Stimulated activated CD4-positive, alpha-beta T cell treated with anti-CD3 and anti-CD28 coated beads, Interleukin-15, amount 100 ng/mL, for 1 hour (primary cell): ENCODE results near the gene TEAD1.

Source experiments
- DNase-seq, 2 donors: peaks; one replicate each; pipeline ENCODE4 v3.0.0-alpha.2; 2020; ENCODE audit warnings: low read depth in 1 of 2, low spot score in 1 of 2

Gene TEAD1

DNA sequence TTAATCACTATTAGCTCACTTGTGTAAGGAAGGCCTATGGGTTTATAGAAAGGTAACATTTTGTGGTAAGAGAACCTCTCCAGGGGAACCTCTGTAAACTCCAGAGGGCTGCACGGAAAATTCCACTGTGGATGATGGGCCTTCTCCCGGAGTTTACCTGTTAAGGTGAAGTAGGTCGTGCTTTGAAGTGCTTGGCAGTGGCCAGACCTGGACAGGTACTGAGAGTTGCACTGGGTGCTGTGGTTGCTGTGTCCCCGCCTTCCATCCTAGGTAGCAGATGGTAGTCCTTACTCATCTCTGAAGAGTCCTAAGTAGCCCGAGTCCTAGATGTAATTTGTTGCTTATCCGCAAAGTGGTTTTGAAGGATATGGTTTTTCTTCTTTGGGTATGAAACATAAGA lies 133.4 kb downstream of the TEAD1 start:
- no peak for DNase-seq

DNA sequence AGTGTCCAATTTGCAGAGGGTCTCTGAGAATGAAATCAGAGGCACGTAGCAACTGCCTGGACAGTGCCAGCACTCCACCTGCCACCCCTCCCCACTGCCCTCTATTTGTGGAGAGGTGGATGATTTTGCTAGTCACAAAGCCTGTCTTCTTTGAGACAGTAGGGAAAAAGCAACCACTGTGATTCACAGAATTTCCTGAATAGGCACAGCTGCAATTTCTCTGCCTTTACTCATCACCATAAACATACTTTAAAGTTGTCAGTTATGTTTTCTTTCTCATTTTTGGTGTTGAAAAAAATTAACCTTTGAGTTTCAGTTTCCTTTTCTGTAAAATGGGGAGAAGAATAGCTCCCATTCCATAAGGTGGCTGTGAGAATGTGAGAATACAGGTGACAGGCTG lies 134.3 kb downstream of the TEAD1 start:
- DNase-seq = no peak

DNA sequence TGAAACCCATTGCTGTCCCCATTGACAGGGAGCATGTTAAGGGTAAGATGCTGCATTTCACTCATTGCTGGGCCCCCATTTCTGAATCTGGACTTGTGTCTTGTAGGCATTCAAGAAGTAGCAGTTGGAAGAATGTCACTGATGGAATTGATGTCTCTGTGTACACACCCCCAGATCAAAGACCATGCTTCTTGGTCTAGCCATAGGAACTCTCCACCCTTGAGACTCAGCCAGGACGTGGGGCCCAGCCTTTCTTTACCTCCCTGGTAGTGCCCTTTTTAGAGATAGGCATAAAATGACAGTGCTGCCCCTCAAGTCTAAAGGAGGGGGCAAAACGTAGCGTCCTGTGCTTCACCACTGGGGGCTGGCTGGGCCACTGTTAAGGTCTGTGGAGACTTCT lies 135.1 kb downstream of the TEAD1 start:
- no peak for DNase-seq

DNA sequence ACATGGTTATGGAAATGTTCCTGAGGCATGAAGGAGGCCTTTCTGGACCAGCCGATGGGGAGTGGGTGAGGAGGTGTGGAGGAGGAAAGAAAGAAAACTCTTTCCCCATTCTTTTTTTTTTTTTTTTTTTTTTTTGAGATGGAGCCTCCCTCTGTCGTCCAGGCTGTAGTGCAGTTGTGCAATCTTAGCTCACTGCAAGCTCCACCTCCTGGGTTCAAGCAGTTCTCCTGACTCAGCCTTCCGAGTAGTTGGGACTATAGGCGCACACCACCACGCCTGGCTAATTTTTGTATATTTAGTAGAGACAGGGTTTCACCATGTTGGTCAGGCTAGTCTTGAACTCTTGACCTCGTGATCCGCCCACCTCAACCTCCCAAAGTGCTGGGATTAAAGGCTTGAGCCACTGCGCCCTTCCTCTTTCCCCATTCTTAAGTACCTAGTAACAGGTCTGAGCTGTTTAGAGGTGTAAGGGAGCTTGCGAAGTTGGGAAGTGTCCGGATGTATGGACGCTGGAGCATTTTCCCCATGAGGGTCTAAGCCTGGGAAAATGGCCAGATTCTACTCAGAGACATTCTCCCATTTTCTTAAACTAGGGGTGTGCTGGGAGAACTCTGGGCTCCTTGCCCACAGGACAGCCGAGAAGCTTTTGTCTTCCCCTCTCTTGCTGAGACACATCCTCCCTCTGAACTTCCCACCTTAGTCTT lies 135.8 kb downstream of the TEAD1 start:
- no peak for DNase-seq

GRCh38 chr11:12810568-12810894 lies 136.3 kb downstream of the TEAD1 start:
- no peak for DNase-seq

- no peak for DNase-seq
These were observed 137.6 kb downstream of the TEAD1 start for GRCh38 chr11:12811861-12812260.

GRCh38 chr11:12812849-12813248 lies 138.6 kb downstream of the TEAD1 start:
- DNase-seq = no peak

GRCh38 chr11:12813371-12814225 lies 139.4 kb downstream of the TEAD1 start:
- DNase-seq = no peak

DNA sequence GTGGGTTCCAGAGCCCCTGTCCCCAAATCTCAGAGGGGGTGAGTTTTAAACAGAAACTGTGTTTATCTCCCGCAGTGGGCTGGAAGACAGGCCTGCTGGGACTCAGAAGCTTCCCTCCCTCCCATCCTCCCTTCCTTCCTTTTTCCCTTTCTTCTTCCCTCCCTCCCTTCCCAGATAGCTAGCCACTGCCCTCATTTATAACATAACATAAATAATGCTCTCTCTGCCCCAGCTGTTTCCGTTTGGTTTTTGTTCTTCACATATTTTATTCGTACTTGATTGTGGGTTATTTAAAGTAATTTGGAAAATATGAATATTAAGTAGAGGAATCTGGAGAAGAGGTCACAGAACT lies 140.9 kb downstream of the TEAD1 start:
- no peak for DNase-seq

DNA sequence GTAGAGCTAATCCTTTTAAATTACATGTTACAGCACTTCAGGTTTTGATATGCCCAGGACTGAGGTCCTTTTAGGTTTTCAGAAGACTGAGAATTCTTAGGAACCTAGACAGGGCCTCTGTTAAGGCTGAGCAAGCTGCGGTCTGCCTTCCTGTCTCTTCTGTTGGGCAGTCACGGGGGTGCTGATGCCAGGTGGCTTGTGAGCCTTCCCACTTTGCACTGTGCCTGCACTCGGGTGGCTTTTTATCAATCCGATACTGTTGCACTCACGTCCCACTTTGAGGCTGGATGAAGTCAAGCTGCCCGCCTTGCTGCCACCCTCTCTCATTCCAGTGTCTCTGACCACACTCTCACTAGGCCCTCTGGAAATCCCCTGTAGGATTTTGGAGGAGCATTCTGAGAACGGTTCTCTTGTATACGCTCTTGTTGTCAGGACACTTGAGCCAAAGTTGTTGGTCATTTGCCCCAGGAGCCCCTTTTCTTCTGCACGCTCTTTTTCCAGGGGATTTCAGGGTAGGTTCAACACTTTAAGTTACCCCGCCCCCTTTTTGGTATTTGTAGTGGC lies 141.8 kb downstream of the TEAD1 start:
- DNase-seq = no peak

GRCh38 chr11:12817681-12818332 lies 143.6 kb downstream of the TEAD1 start:
- DNase-seq = no peak

DNA sequence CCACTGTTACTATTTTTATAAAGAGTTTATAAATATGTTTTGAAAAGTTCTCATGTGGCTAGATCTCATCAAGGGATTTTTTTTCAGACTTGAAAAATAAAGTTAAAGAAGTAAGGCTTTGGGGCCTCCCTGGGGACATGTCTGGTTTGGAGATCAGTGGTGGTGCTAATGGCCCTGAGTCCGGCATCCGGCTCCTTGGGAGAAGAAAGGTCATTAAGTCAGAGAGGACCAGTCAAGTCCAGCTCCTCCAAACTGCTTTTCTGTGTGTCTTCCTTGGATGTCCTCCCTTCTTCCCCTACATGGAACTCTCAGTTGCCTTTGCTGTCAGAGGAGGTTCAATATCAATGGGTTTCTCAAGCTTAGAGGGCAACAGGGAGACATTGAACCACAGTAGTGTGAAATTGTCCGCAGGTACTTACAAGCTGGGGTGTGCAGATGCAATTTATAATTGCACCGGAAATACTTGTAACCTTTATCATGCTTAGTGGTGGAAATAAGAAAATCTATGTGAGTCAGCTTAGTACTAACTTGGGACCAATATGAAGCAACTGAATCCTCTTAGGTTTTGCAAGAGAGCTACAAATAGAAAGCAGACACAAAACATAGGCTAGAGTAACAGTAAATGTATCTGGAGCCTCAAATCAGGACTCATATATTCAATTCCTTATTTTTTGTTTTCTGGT lies 144.3 kb downstream of the TEAD1 start:
- no peak for DNase-seq

GRCh38 chr11:12822392-12823022 lies 148.3 kb downstream of the TEAD1 start:
- DNase-seq = no peak

DNA sequence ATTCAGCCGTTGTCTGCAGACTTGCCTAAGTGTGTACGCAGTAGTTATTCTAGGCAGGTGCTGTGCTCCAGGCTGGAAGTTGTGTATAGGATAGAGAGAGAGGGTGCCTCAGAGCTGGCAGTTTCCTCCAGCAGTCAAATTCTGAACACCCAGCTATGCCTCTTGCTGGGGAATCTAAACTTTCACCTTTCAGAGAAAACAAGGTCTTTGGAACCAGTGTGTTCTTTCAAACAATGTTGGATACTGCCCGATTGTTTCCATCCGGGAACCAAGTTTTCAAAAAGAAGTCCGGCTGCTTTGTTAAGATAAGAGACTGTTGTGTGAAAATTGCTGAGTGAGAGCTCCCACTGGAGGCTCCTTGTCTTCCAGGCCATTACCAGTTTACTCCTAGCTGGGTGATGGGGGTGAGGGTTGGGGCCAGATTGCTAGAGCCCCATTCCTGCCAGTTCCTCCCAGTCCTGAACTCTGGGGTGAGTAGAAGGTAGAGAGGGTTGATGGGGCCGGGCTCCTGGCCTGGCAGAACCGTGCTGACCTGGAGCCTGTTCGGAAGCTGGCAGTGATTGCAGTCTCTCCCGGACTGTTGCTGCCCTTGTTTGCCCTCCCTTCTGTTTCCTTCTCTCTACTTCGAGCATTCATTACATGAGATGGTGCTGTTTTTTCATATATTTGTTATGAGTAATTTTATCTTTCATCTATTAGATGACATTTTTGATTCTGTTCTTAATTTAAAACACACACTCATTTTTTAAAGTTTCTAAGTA lies 150.2 kb downstream of the TEAD1 start:
- DNase-seq = no peak

GRCh38 chr11:12826441-12826840 lies 152.2 kb downstream of the TEAD1 start:
- no peak for DNase-seq

DNA sequence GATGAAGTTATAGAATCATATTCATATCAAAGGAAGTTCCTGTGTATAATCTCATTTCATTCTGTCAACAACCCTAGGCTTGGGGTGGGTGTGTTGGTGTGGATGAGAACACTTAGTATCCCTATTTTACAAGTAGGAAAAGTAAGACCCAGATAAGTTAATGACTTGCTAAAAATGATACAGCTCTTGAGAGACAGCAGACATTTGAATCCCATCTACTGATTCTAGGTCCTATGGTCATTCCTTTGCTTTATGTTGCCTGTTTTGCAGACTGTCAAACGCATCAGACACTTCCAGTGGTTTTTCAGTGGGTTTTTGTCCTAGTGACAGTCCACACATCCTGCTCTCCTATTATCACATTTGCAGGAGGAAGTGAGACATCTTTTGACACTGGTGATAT lies 153.1 kb downstream of the TEAD1 start:
- no peak for DNase-seq

GRCh38 chr11:12827929-12828812 lies 153.9 kb downstream of the TEAD1 start:
- no peak for DNase-seq

GRCh38 chr11:12829131-12829530 lies 154.9 kb downstream of the TEAD1 start:
- DNase-seq = no peak
